ENCODE results near the gene SS18L1.

GRCh38 chr20:62183426-62184142 is 40.0 kb downstream of the SS18L1 start:
- TF ChIP-seq CTCF (IDR thresholded peaks at IDR 0.05): no peak
- no peak for TF ChIP-seq POLR2A (IDR thresholded peaks at IDR 0.05)
